GM11168 (cell line): Measurements from ENCODE around the gene CRIM1.

Experiments
- in situ Hi-C: fragments of 300-500 bp; cut with MboI; formaldehyde crosslinking; loops from one replicate; pipeline ENCODE4 v1.12.0; 2022; ENCODE audit warnings: low sequenced_read_pairs; ENCODE audit not compliant: unreplicated experiment

The CRIM1 gene

DNA sequence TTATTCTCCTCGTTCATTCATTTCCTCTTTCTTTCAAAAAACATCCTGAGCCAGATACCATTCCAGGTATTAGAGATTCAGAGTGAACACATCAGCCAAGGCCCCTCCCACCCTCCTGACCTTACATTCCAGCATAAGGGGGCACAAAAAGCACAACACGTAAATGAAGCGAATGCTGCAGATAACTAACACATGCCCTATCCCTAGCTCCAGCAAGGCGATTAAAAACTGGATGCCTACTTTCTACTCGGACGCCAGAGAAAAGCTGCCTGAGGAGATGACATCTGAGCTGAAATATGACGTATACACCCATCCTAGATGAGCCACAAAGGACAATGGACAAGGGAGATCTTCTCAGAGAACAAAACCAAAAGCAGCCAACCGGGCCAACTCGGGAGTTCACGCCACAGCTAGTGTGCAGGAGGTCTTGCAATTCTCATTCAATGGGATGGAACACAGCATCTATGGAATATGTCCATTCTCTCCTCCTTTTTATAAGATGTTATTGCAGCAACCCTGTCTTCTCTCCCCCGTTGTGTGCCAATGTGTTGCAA is 208.9 kb downstream of the CRIM1 start:
- in situ Hi-C loops = no loop called here

DNA sequence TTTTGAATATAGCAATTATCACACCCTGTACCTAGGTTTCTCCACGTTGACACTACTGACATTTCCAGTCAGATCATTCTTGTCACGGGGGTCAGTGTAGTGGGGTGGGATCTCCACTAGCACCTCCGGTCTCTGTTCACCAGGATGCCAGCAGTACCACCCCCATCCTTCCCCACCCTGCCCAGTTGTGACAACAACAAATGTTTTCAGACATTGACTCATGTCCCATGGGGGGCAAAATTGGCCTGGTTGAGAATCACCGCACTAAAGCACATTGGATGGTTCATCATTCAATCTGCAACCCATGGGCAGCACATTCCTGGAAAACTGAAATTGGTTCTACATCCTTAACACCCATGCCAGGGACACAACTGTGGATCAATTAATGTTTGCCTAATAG is 210.1 kb downstream of the CRIM1 start:
- in situ Hi-C loops = no loop called here

GRCh38 chr2:36566887-36567286 is 211.3 kb downstream of the CRIM1 start:
- in situ Hi-C loops = no loop called here

- in situ Hi-C loops = no loop called here
Measured at GRCh38 chr2:36567711-36568408, 212.3 kb downstream of the CRIM1 start.

DNA sequence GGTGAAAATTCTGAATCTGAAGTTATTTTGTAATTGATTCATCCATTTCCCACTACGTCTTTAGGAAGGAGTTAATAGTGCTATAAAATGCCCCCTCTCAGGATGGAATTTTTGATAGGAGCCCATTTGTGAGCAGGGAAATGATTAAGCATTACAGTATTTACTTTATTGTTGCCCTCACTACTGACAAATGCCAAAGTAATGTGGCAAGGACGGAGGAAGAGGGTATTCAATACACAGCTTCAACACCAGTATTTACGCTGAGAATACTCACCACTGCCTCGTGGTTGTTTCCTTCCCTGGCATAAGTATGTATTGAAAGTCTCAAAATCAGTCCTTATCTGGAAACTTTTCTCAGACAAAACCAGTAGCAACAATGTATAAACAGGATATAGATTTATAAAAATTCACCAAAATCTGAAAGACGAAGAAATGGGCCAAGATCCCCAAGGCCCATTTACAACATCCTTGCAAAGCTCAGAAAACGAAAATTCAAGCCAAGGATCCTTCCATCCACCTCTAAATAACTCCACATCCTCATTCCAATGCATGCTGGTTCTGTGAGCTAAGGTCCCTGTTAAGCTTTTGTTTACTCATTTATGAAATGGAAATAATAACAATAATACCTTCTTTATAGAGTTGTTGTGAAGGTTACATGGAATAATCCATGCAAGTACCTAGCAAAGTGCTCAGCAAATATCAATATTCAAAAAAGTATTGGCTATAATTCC is 213.1 kb downstream of the CRIM1 start:
- in situ Hi-C loops = no loop called here

- in situ Hi-C loops = no loop called here
Measured at GRCh38 chr2:36569267-36569856, 213.8 kb downstream of the CRIM1 start.

- in situ Hi-C loops = no loop called here
Measured at GRCh38 chr2:36570416-36570815, 214.8 kb downstream of the CRIM1 start.

GRCh38 chr2:36572054-36572718 is 216.6 kb downstream of the CRIM1 start:
- in situ Hi-C loops = no loop called here

- in situ Hi-C loops = no loop called here
Measured at GRCh38 chr2:36572719-36573059, 217.1 kb downstream of the CRIM1 start.

DNA sequence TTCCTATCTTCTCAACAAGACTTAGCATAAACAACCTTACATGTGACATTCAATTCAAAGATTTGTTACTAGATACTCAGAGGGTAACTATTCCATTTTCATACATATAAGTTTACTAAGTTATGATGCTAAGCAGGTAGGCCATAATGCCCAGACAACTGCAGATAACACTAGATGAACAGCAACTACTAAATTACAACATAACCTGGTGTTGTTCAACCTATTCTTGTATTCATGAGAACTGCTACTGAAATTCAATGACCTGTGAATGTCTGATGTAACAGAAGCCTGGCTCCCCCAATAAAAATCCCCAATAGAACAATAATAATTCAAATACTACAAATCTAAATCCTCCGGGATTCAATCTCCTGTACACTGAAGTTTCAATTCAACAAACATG is 217.6 kb downstream of the CRIM1 start:
- in situ Hi-C loops = no loop called here

GRCh38 chr2:36574560-36574959 is 219.0 kb downstream of the CRIM1 start:
- in situ Hi-C loops = no loop called here

DNA sequence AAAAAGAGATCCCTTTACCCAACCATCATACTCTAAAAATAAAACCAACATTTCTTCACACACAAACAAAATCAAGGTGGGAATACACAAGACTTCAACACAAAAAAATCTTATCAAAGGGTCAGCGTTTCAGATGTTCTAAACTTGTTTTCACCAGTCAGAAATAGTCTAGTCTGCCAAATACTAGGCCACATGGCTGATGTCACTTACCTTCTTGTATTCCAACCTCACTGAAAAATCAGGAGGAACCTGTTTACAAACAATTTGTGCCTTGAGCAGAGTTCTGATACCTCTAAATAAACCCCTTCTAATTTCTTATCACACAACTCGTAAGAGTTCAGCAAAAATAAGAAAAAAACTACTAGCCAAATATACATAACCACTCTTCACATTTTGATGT is 222.3 kb downstream of the CRIM1 start:
- in situ Hi-C loops = no loop called here

DNA sequence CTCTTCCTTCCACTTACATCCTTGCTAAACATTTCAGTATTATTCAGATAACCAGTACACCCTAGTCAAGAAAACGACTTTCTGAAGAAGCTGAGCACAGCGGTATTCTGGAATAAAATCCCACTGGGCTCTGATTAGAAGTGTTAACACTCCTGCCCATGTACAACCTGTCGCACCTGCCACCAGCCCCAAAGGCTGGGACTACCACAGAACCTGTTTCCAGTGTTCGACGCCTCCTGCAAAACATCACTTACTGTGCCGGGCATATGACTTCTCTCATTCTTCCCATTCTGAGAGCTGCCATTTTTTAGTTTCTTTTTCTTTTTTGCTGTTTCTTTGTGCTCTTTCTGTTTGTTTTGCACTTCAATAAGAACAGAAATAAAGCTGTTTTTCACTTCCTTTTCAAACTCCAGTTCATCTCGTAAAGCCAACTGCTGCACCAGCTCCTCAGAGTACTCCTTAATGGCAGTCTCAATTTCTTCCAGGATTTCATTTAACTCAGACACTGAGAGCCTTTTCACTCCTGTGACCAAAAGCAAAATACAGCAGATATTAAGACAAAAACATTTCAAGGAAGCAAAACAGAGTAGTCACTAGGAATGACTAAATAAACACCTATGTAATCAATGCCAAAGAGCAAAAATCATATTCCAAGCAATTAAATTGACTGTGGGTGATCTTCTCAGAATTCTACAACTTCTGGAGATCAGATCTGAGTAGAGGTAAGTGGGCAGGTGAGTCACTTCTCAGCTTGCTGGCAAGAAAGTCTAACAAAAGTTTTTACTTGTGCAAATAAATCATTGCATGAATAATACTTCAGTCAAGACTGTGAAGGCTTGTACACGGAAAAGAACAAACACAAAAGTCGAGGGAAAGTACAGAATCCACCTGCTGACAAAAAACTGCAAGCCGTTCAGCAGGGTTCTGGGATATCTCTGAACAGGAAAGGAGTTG is 223.0 kb downstream of the CRIM1 start:
- in situ Hi-C loops = no loop called here

DNA sequence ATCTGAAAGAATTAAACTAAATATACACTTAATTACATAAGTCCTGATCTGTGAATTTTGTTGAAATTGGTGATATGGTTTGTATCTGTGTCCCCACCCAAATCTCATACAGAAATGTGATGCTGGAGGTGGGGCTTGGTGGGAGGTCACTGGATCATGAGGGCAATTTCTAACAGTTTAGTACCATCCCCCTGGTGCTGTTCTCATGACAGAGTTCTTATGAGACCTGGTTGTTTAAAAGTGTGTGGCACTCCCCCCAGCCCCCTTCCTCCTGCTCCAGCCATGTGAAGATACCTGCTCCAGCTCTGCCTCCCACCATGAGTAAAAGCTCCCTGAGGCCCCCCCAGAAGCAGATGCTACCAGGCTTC is 223.7 kb downstream of the CRIM1 start:
- in situ Hi-C loops = no loop called here

DNA sequence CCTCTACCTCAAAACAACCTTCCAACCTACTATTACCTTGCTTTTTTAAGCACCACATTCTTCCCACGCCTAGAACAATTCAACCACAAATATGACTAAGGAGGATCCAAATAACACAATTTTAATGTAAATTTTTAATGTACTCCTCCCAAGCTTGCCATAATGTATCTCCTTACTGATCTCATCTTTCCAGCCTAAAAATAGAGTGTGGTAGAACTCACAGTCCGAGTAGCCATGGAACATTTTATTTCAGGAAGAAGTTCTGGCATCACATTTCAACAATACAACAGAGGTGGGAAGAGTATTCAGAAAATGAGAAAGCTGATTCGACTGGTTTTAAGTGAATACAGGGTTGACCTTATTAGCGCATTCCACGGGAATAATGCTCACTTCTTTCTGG is 227.0 kb downstream of the CRIM1 start:
- in situ Hi-C loops = no loop called here

DNA sequence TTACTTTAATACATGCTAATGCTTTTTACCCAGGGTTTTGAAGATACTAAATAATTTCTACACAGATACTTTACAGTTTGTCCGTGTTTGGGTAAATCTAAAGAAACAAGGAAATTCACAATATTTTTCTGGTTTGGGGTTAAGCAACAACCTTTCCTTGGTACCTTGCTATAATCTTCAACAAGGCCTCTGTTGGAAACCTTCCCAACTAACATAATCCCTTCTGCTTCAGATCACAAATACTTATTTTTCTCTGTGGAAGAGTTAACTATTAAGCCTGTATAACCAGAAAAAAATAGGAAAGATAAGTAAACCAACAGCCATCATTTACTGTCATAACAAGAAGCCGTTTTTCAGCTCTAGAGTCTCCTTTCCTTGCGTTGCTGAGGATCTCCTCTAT is 227.4 kb downstream of the CRIM1 start:
- in situ Hi-C loops = no loop called here

GRCh38 chr2:36584148-36584794 is 228.7 kb downstream of the CRIM1 start:
- in situ Hi-C loops = no loop called here

DNA sequence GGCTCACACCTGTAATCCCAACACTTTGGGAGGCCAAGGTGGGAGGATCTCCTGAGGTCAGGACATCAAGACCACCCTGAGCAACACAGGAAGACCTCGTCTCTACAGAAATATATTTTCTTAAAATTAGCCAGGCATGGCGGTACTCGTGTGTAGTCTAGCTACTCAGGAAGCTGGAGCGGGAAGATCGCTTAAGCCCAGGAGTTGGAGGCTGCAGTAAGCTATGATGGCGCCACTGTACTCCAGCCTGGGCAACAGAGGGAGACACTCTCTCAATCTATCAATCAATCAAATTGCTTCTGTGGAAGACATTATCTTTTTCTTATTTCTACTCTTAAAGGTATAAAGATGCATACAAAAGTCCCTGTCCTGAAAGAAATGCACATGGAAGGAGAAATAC is 231.1 kb downstream of the CRIM1 start:
- in situ Hi-C loops = no loop called here

DNA sequence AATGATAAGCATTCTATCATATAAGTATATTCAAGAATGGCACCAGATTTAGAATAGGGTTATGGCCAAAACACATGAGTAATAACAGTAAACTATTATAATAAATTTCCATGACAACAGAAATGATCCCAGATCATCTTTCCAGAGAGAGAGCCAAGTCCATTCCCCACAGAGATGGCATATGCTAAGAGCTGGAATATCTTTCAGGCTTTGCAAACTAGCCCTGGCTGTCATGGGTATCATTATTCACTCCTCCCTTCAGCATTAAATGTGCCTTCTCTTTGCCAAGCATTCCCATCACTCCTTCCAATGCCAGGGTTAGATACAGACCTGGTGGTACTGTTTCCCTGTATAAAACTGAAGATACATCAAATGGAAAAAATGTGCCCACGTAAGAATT is 231.5 kb downstream of the CRIM1 start:
- in situ Hi-C loops = no loop called here
